ENCODE results near the gene PRKAG1.

PRKAG1 gene

GRCh38 chr12:48958049-48958388 is 60.6 kb downstream of the PRKAG1 start:
- DNase-seq, result no peak

DNA sequence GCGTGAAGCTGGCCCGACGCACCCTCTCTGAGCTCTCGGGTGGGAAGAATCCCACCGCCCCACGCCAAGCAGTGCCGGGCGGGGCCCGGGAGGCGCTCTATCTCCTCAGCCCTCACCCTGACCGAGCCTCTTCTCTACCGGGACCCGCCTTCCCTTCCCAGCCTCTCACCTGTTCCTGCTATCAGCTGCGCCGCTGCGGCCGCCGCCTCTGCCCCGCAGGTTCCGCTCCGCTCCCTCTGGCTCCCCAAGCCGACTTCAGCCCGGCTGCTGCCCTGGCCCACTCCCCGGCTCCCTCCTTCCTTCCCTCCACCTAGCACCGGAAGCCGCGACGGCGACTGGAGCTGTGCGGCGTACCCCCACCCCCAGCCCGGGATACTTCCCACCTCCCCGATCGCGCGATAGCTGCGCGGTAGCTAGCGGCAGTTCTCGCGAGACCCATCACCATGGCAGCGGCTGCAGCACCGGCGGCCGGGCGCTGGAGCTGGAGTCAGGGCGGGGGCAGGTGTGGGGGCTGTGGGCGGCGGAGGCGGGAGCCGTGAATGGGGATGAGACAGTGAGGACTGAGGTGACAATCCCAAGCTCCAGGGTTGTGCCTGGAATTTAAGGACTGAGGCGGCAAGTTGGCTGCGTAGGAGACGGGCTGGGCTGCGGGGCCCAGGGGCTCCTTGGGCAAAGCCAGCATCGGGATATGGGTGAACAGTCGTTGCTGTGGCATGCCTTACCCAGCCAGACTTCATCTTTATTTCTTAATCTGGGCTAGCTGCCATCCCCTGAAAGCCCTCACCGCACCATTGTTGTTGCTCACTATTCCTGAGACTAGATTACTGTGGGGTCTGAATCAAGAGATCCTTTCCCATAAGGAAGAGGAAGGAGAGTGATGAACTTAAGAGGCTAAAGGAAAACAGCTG is 61.2 kb downstream of the PRKAG1 start, which contains the start of gene ARF3:
Gene ARF3, minus strand, starts transcription at position 347 of the 908 bp plus-strand sequence. CDS start 16,392 bp downstream, outside the sequence.
- peak; percentile 56 for DNase-seq

GRCh38 chr12:48956279-48957140 is 62.1 kb downstream of the PRKAG1 start:
- DNase-seq, result peak; percentile 82

GRCh38 chr12:48954841-48955501 is 63.6 kb downstream of the PRKAG1 start:
- DNase-seq, result no peak

- DNase-seq, result no peak
Measured at GRCh38 chr12:48954061-48954460, 64.5 kb downstream of the PRKAG1 start.

GRCh38 chr12:48952691-48953090 is 65.9 kb downstream of the PRKAG1 start:
- no peak for DNase-seq
